Measurements from ENCODE around the gene PEDS1. TPM values are rescaled to one million over a fixed set of nuclear protein-coding genes. Genes with fewer than 3 reads are reported as not detected.
"Not testable (repeated sequence)": the region's sequence is repeated elsewhere in the genome, so short reads cannot be mapped to it uniquely, and the experiment has no call there.

Gene PEDS1
- total RNA-seq, result 10 to 100 TPM; 16.8 TPM
- polyA plus RNA-seq, result 10 to 100 TPM; 14.7 to 25.1 TPM

GRCh38 chr20:50153500-50154377 is at the start of gene PEDS1:
Gene PEDS1, minus strand, starts transcription at chr20:50153723. Its CDS starts 86 bp downstream, at chr20:50153637.
- H3K4me3 ChIP-seq (ENCODE audit: low read length in 2 of 2), result peak within 1 kb of the TSS; percentile 83 to 87

GRCh38 chr20:50202677-50203076 is 49.2 kb upstream of the PEDS1 start:
- peaks cover 0 to 3% (median under 1%) of the 10 kb centered on the region in 4 donors for H3K4me1 Mint-ChIP-seq
- H3K27ac Mint-ChIP-seq, result peak overlapping the region in 2 of 7 donors; percentile 15 to 42
- H3K27me3 ChIP-seq (ENCODE audit: insufficient read depth, low read length), result no peaks in the 10 kb centered on the region
- peaks cover 0 to 16% (median 10%) of the 10 kb centered on the region in 8 donors for H3K9me3 Mint-ChIP-seq
- H3K4me3 Mint-ChIP-seq, result no peak overlapping the region
- H3K9me3 ChIP-seq (ENCODE audit: control insufficient read depth in 1 of 2, low read length in 2 of 2), result peaks cover 0 to 7% of the 10 kb centered on the region in 2 donors
- H3K36me3 Mint-ChIP-seq, result peaks cover 0 to 4% of the 10 kb centered on the region in 2 donors
- H3K27me3 Mint-ChIP-seq, result peaks cover 0 to 1% of the 10 kb centered on the region in 2 donors
- POLR2A ChIA-PET (ENCODE audit: partially characterized antibody), result no interaction called here
- no peaks in the 10 kb centered on the region for H3K36me3 ChIP-seq (ENCODE audit: insufficient read depth, low read length)
- intact Hi-C loops (cut with micrococcal nuclease), result no loop called here
- no peak for DNase-seq
- CTCF ChIA-PET (ENCODE audit: partially characterized antibody), result no interaction called here
- H3K4me3 ChIP-seq (ENCODE audit: low read length in 2 of 2), result no peak overlapping the region
- no peak overlapping the region for H3K27ac ChIP-seq (ENCODE audit: low read depth, low read length)
- no peaks in the 10 kb centered on the region for H3K4me1 ChIP-seq (ENCODE audit: insufficient read depth, low read length)

More at GRCh38 chr20:50153500-50154377, at the start of gene PEDS1:
- peak within 1 kb of the TSS; percentile 93 to 96 (median 95) for H3K27ac Mint-ChIP-seq
- Histone ChIP-seq H3K36me3 (ENCODE audit: insufficient read depth, low read length) (peaks cover 10% of the 10 kb centered on the region), H3K9me3 (ENCODE audit: control insufficient read depth in 1 of 2, low read length in 2 of 2) (no peaks in the 10 kb centered on the region), H3K27ac (ENCODE audit: low read depth, low read length) (peak within 1 kb of the TSS; percentile 81), H3K4me1 (ENCODE audit: insufficient read depth, low read length) (peaks cover 50% of the 10 kb centered on the region), H3K27me3 (ENCODE audit: insufficient read depth, low read length) (no peaks in the 10 kb centered on the region)
- peak; percentile 77 to 86 (median 82) for DNase-seq
- peak within 1 kb of the TSS; percentile 87 to 94 (median 90) for H3K4me3 Mint-ChIP-seq
- H3K36me3 Mint-ChIP-seq, result peaks cover 5 to 9% of the 10 kb centered on the region in 2 donors
- CTCF ChIA-PET (ENCODE audit: partially characterized antibody), result interaction anchor here (0.9 to 7.6 kb wide), 13 partner anchors 9 to 596 kb away, joined by 3 to 70 read pairs (median 6); partner anchors contain the start of genes CEBPB and UBE2V1
- peaks cover 33 to 53% (median 42%) of the 10 kb centered on the region in 4 donors for H3K4me1 Mint-ChIP-seq
- no peaks in the 10 kb centered on the region for H3K9me3 Mint-ChIP-seq
- POLR2A ChIA-PET (ENCODE audit: partially characterized antibody), result interaction anchor here (0.6 to 3.7 kb wide), 21 partner anchors 8 to 777 kb away, joined by 3 to 76 read pairs (median 5); partner anchors contain the start of genes ADNP, BCAS4, CEBPB and PTPN1
- intact Hi-C loops (cut with micrococcal nuclease), result loop anchor here (1.0 kb wide), 1 partner anchor 16 kb away; no protein-coding TSS in a partner anchor
- no peaks in the 10 kb centered on the region for H3K27me3 Mint-ChIP-seq

GRCh38 chr20:50201710-50202109 is 48.2 kb upstream of the PEDS1 start:
- H3K9me3 ChIP-seq (ENCODE audit: control insufficient read depth in 1 of 2, low read length in 2 of 2); H3K27ac ChIP-seq (ENCODE audit: low read depth, low read length); H3K27ac Mint-ChIP-seq; H3K4me3 Mint-ChIP-seq; POLR2A ChIA-PET (ENCODE audit: partially characterized antibody); DNase-seq; H3K27me3 Mint-ChIP-seq; H3K36me3 Mint-ChIP-seq; H3K27me3 ChIP-seq (ENCODE audit: insufficient read depth, low read length); H3K36me3 ChIP-seq (ENCODE audit: insufficient read depth, low read length); intact Hi-C loops (cut with micrococcal nuclease); H3K4me1 ChIP-seq (ENCODE audit: insufficient read depth, low read length); H3K4me1 Mint-ChIP-seq; H3K4me3 ChIP-seq (ENCODE audit: low read length in 2 of 2): not testable (repeated sequence)
- H3K9me3 Mint-ChIP-seq, result peaks cover 0 to 16% (median 10%) of the 10 kb centered on the region in 8 donors
- CTCF ChIA-PET (ENCODE audit: partially characterized antibody), result interaction anchor here (1.0 to 1.7 kb wide), 2 partner anchors 33 to 268 kb away, joined by 3 to 4 read pairs; no protein-coding TSS in a partner anchor

- H3K27ac Mint-ChIP-seq, result no peak overlapping the region
- intact Hi-C loops (cut with micrococcal nuclease), result no loop called here
- H3K9me3 ChIP-seq (ENCODE audit: control insufficient read depth in 1 of 2, low read length in 2 of 2), result peaks cover 0 to 7% of the 10 kb centered on the region in 2 donors
- peaks cover 0 to 5% of the 10 kb centered on the region in 2 donors for H3K36me3 Mint-ChIP-seq
- peaks cover 0 to 16% (median 10%) of the 10 kb centered on the region in 8 donors for H3K9me3 Mint-ChIP-seq
- ChIA-PET POLR2A (ENCODE audit: partially characterized antibody) (no interaction called here), CTCF (ENCODE audit: partially characterized antibody) (interaction anchor here (1.0 to 1.7 kb wide), 2 partner anchors 32 to 270 kb away, joined by 3 to 4 read pairs; no protein-coding TSS in a partner anchor)
- no peak for DNase-seq
- H3K4me3 Mint-ChIP-seq, result no peak overlapping the region
- no peaks in the 10 kb centered on the region for H3K36me3 ChIP-seq (ENCODE audit: insufficient read depth, low read length)
- no peak overlapping the region for H3K27ac ChIP-seq (ENCODE audit: low read depth, low read length)
- no peak overlapping the region for H3K4me3 ChIP-seq (ENCODE audit: low read length in 2 of 2)
- H3K27me3 ChIP-seq (ENCODE audit: insufficient read depth, low read length), result no peaks in the 10 kb centered on the region
- H3K27me3 Mint-ChIP-seq, result no peaks in the 10 kb centered on the region
- no peaks in the 10 kb centered on the region for H3K4me1 ChIP-seq (ENCODE audit: insufficient read depth, low read length)
- peaks cover 0 to 3% (median 1%) of the 10 kb centered on the region in 4 donors for H3K4me1 Mint-ChIP-seq
Measured at GRCh38 chr20:50200482-50201104, 47.1 kb upstream of the PEDS1 start.

GRCh38 chr20:50199703-50200102 is 46.2 kb upstream of the PEDS1 start:
- no peak for DNase-seq
- intact Hi-C loops (cut with micrococcal nuclease), result no loop called here
- POLR2A ChIA-PET (ENCODE audit: partially characterized antibody), result no interaction called here
- Mint-ChIP-seq H3K27me3 (no peaks in the 10 kb centered on the region), H3K9me3 (peaks cover 0 to 16% (median 10%) of the 10 kb centered on the region in 8 donors), H3K36me3 (peaks cover 3 to 7% of the 10 kb centered on the region in 2 donors), H3K4me1 (peaks cover 1 to 11% (median 7%) of the 10 kb centered on the region in 4 donors), H3K4me3 (no peak overlapping the region), H3K27ac (peak overlapping the region in 1 of 7 donors; percentile 25)
- no peaks in the 10 kb centered on the region for H3K36me3 ChIP-seq (ENCODE audit: insufficient read depth, low read length)
- H3K9me3 ChIP-seq (ENCODE audit: control insufficient read depth in 1 of 2, low read length in 2 of 2), result peaks cover 0 to 7% of the 10 kb centered on the region in 2 donors
- no peak overlapping the region for H3K4me3 ChIP-seq (ENCODE audit: low read length in 2 of 2)
- no peak overlapping the region for H3K27ac ChIP-seq (ENCODE audit: low read depth, low read length)
- CTCF ChIA-PET (ENCODE audit: partially characterized antibody), result interaction anchor here (0.8 to 1.2 kb wide), 4 partner anchors 9 to 262 kb away, joined by 3 to 4 read pairs (median 3); no protein-coding TSS in a partner anchor
- no peaks in the 10 kb centered on the region for H3K27me3 ChIP-seq (ENCODE audit: insufficient read depth, low read length)
- peaks cover 6% of the 10 kb centered on the region for H3K4me1 ChIP-seq (ENCODE audit: insufficient read depth, low read length)

- no peaks in the 10 kb centered on the region for H3K9me3 ChIP-seq (ENCODE audit: control insufficient read depth in 1 of 2, low read length in 2 of 2)
- peaks cover 0 to 8% (median 4%) of the 10 kb centered on the region in 8 donors for H3K9me3 Mint-ChIP-seq
- peaks cover 3% of the 10 kb centered on the region in 2 donors for H3K36me3 Mint-ChIP-seq
- no peak overlapping the region for H3K27ac Mint-ChIP-seq
- H3K27me3 ChIP-seq (ENCODE audit: insufficient read depth, low read length), result no peaks in the 10 kb centered on the region
- ChIA-PET CTCF (ENCODE audit: partially characterized antibody) (interaction anchor here (0.8 to 1.2 kb wide), 3 partner anchors 10 to 263 kb away, joined by 3 to 4 read pairs (median 3); no protein-coding TSS in a partner anchor), POLR2A (ENCODE audit: partially characterized antibody) (no interaction called here)
- H3K27me3 Mint-ChIP-seq, result no peaks in the 10 kb centered on the region
- H3K27ac ChIP-seq (ENCODE audit: low read depth, low read length), result no peak overlapping the region
- H3K4me1 ChIP-seq (ENCODE audit: insufficient read depth, low read length), result peaks cover 16% of the 10 kb centered on the region
- H3K4me3 ChIP-seq (ENCODE audit: low read length in 2 of 2), result no peak overlapping the region
- H3K36me3 ChIP-seq (ENCODE audit: insufficient read depth, low read length), result peaks cover 3% of the 10 kb centered on the region
- peaks cover 2 to 19% (median 12%) of the 10 kb centered on the region in 4 donors for H3K4me1 Mint-ChIP-seq
- intact Hi-C loops (cut with micrococcal nuclease), result no loop called here
- H3K4me3 Mint-ChIP-seq, result no peak overlapping the region
- DNase-seq, result no peak
Measured at GRCh38 chr20:50198716-50199115, 45.2 kb upstream of the PEDS1 start.

All from CD4-positive, alpha-beta memory T cell (primary cell).